Upper lobe of left lung (tissue), 4 donors: Measurements from ENCODE around the gene NUP98.
"Not testable (repeated sequence)": the region's sequence is repeated elsewhere in the genome, so short reads cannot be mapped to it uniquely, and the experiment has no call there.

Source experiments
- CTCF ChIP-seq, 6 experiments: fragments of 450-650 bp in 4 of 6; fragments of 200-600 bp in 2 of 6; sonication (generic) in 2 of 6; IDR thresholded peaks; one replicate each; pipeline ENCODE4 v1.5.1; 2016 to 2019; ENCODE audit warnings: antibody characterized with exemption in 6 of 6
- EP300 ChIP-seq, 4 donors: sonication (generic); formaldehyde crosslinking; IDR thresholded peaks; one replicate each; pipeline ENCODE4 v1.5.1; 2017; ENCODE audit warnings: antibody characterized with exemption in 4 of 4, control low read depth in 2 of 4

- TF ChIP-seq EP300, CTCF (IDR thresholded peaks at IDR 0.05): not testable (repeated sequence)
These were observed 17.5 kb upstream of the NUP98 start for GRCh38 chr11:3814832-3815231.
